Calu3 (cell line): Measurements from ENCODE around the gene MAP2. TPM values are rescaled to one million over a fixed set of nuclear protein-coding genes. Genes with fewer than 3 reads are reported as not detected.
A peak's percentile ranks its signal among the peaks of the same experiment; 100 is the strongest.

Experiments used
- BruUV-seq: library from RNA; stranded (reverse); fragments of 400-500 nt; replicated peaks from 2 replicates; lab custom pipeline; 2021; lab: Mats Ljungman, UMichigan
- CTCF ChIA-PET: fragments of 300-600 bp; sonication (Branson Sonifier 250); formaldehyde crosslinking; loops from one replicate; lab custom pipeline; 2022; ENCODE audit warnings: antibody characterized with exemption; lab: Charles Lee
- DNase-seq: peaks from one replicate; pipeline ENCODE4 v3.0.0; 2022
- H3K27ac Mint-ChIP-seq: one replicate; pipeline ENCODE4 v1.8.0; 2022; ENCODE audit warnings: mixed read lengths; ENCODE audit not compliant: unreplicated experiment
- H3K27me3 Mint-ChIP-seq: one replicate; pipeline ENCODE4 v1.8.0; 2022; ENCODE audit warnings: mixed read lengths; ENCODE audit not compliant: unreplicated experiment
- H3K36me3 Mint-ChIP-seq: one replicate; pipeline ENCODE4 v1.8.0; 2022; ENCODE audit warnings: mild to moderate bottlenecking, moderate library complexity, mixed read lengths; ENCODE audit not compliant: insufficient read depth, unreplicated experiment
- H3K4me1 Mint-ChIP-seq: one replicate; pipeline ENCODE4 v1.8.0; 2022; ENCODE audit warnings: mild to moderate bottlenecking, low read depth, mixed read lengths; ENCODE audit not compliant: unreplicated experiment
- H3K4me3 Mint-ChIP-seq: one replicate; pipeline ENCODE4 v1.8.0; 2022; ENCODE audit warnings: mild to moderate bottlenecking, low read depth, moderate library complexity, mixed read lengths; ENCODE audit not compliant: unreplicated experiment
- H3K9me3 Mint-ChIP-seq: one replicate; pipeline ENCODE4 v1.8.0; 2022; ENCODE audit warnings: low read depth, mixed read lengths; ENCODE audit not compliant: unreplicated experiment
- CTCF ChIP-seq: fragments of 200-600 bp; IDR thresholded peaks from one replicate; pipeline ENCODE4 v1.8.0; 2022; ENCODE audit warnings: antibody characterized with exemption; ENCODE audit not compliant: unreplicated experiment
- intact Hi-C: fragments of 100-400 bp; cut with micrococcal nuclease; formaldehyde crosslinking; loops from one replicate; pipeline ENCODE4 v1.10.0; 2022; ENCODE audit not compliant: unreplicated experiment
- total RNA-seq: library from RNA; stranded (reverse); gene quantifications from 2 replicates; pipeline ENCODE4 v1.2.3, GENCODE V29; 2022

Gene MAP2
- total RNA-seq, 1 experiment from 2014 or later: 11.2 TPM

- TF ChIP-seq CTCF: no peak
Observed at GRCh38 chr2:209526561-209526960, 102.7 kb downstream of the MAP2 start.

GRCh38 chr2:209529579-209529978, 105.7 kb downstream of the MAP2 start:
- DNase-seq: no peak
- CTCF ChIA-PET: no interaction called here
- no peak for TF ChIP-seq CTCF
- no peaks in the 10 kb centered on the region for H3K27me3 Mint-ChIP-seq
- H3K9me3 Mint-ChIP-seq: no peaks in the 10 kb centered on the region
- H3K36me3 Mint-ChIP-seq: no peaks in the 10 kb centered on the region
- no peak overlapping the region for H3K4me3 Mint-ChIP-seq
- peaks cover 21% of the 10 kb centered on the region for H3K4me1 Mint-ChIP-seq
- BruUV-seq: no TSS peak
- intact Hi-C loops: no loop called here
- H3K27ac Mint-ChIP-seq: no peak overlapping the region

More at GRCh38 chr2:209526561-209526960, 102.7 kb downstream of the MAP2 start:
- no peak for DNase-seq
- no peaks in the 10 kb centered on the region for H3K27me3 Mint-ChIP-seq
- peaks cover 21% of the 10 kb centered on the region for H3K4me1 Mint-ChIP-seq
- H3K4me3 Mint-ChIP-seq: no peak overlapping the region
- CTCF ChIA-PET: interaction anchor here (1.2 to 1.5 kb wide), 2 partner anchors 101 to 192 kb away, joined by 4 to 6 read pairs; no protein-coding TSS in a partner anchor
- intact Hi-C loops: no loop called here
- BruUV-seq: no TSS peak
- no peaks in the 10 kb centered on the region for H3K9me3 Mint-ChIP-seq
- no peaks in the 10 kb centered on the region for H3K36me3 Mint-ChIP-seq
- peak overlapping the region; percentile 34 for H3K27ac Mint-ChIP-seq

GRCh38 chr2:209532321-209532720, 108.5 kb downstream of the MAP2 start:
- no TSS peak for BruUV-seq
- H3K27me3 Mint-ChIP-seq: no peaks in the 10 kb centered on the region
- intact Hi-C loops: no loop called here
- no peaks in the 10 kb centered on the region for H3K9me3 Mint-ChIP-seq
- peaks cover 4% of the 10 kb centered on the region for H3K4me1 Mint-ChIP-seq
- H3K36me3 Mint-ChIP-seq: no peaks in the 10 kb centered on the region
- H3K4me3 Mint-ChIP-seq: no peak overlapping the region
- TF ChIP-seq CTCF: no peak
- DNase-seq: no peak
- no peak overlapping the region for H3K27ac Mint-ChIP-seq
- CTCF ChIA-PET: interaction anchor here (0.7 kb wide), 1 partner anchor 116 kb away, joined by 7 read pairs; no protein-coding TSS in a partner anchor

- CTCF ChIA-PET: no interaction called here
- no peaks in the 10 kb centered on the region for H3K36me3 Mint-ChIP-seq
- no peak overlapping the region for H3K27ac Mint-ChIP-seq
- H3K9me3 Mint-ChIP-seq: no peaks in the 10 kb centered on the region
- BruUV-seq: no TSS peak
- H3K4me1 Mint-ChIP-seq: no peaks in the 10 kb centered on the region
- no peak for TF ChIP-seq CTCF
- no peak overlapping the region for H3K4me3 Mint-ChIP-seq
- intact Hi-C loops: no loop called here
- no peak for DNase-seq
- H3K27me3 Mint-ChIP-seq: no peaks in the 10 kb centered on the region
Observed at GRCh38 chr2:209533391-209533790, 109.5 kb downstream of the MAP2 start.
